Brain microvascular endothelial cell (primary cell): Measurements from ENCODE around the gene CLIP3.

ENCODE experiments used
- DNase-seq: peaks from one replicate; pipeline ENCODE4 v3.0.0-alpha.2; 2020
- H3K27ac ChIP-seq: fragments of 250-450 bp; sonication (Bioruptor Pico); 2 replicates; pipeline ENCODE4 v1.5.1; 2020; ENCODE audit warnings: mild to moderate bottlenecking, moderate library complexity
- H3K27me3 ChIP-seq: fragments of 250-450 bp; sonication (Bioruptor Pico); replicated peaks from 2 replicates; pipeline ENCODE4 v1.5.1; 2020; ENCODE audit warnings: mild to moderate bottlenecking
- H3K36me3 ChIP-seq: fragments of 250-450 bp; sonication (Bioruptor Pico); replicated peaks from 2 replicates; pipeline ENCODE4 v1.5.1; 2020; ENCODE audit warnings: mild to moderate bottlenecking
- H3K4me3 ChIP-seq: 2 replicates; pipeline ENCODE4 v1.5.1; 2011; ENCODE audit warnings: low read depth, mild to moderate bottlenecking, control low read depth, low read length, moderate library complexity
- in situ Hi-C: cut with HindIII; loops from 2 replicates; pipeline ENCODE4 v1.10.0; 2017; ENCODE audit warnings: low sequenced_read_pairs, low pct_ligation_motif_present
- TF ChIP-seq, protein P1 (sequence below): IDR thresholded peaks from 2 replicates; pipeline ENCODE4 v1.5.1; 2011; ENCODE audit warnings: low read depth, mild to moderate bottlenecking, moderate library complexity, low read length, control low read depth, inconsistent platforms; ENCODE audit errors: missing control alignments

Gene CLIP3

GRCh38 chr19:36032251-36033104 is at the start of gene CLIP3:
TSS of gene CLIP3 (minus strand) at chr19:36032873. CDS start at chr19:36032357, 516 bp downstream.
- in situ Hi-C loops = no loop called here
- Histone ChIP-seq H3K27me3 (no peaks in the 10 kb centered on the region), H3K27ac (no peak within 1 kb of the TSS), H3K4me3 (peak within 1 kb of the TSS; percentile 74), H3K36me3 (no peaks in the 10 kb centered on the region)
- DNase-seq = peak; percentile 44
- TF ChIP-seq, protein P1, sequence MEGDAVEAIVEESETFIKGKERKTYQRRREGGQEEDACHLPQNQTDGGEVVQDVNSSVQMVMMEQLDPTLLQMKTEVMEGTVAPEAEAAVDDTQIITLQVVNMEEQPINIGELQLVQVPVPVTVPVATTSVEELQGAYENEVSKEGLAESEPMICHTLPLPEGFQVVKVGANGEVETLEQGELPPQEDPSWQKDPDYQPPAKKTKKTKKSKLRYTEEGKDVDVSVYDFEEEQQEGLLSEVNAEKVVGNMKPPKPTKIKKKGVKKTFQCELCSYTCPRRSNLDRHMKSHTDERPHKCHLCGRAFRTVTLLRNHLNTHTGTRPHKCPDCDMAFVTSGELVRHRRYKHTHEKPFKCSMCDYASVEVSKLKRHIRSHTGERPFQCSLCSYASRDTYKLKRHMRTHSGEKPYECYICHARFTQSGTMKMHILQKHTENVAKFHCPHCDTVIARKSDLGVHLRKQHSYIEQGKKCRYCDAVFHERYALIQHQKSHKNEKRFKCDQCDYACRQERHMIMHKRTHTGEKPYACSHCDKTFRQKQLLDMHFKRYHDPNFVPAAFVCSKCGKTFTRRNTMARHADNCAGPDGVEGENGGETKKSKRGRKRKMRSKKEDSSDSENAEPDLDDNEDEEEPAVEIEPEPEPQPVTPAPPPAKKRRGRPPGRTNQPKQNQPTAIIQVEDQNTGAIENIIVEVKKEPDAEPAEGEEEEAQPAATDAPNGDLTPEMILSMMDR = peak; percentile 29

- no peaks in the 10 kb centered on the region for H3K27me3 ChIP-seq
- in situ Hi-C loops = no loop called here
- no peak overlapping the region for H3K4me3 ChIP-seq
- no peak for DNase-seq
- TF ChIP-seq, protein P1 = no peak
- H3K27ac ChIP-seq = no peak overlapping the region
- no peaks in the 10 kb centered on the region for H3K36me3 ChIP-seq
Measured at GRCh38 chr19:36081894-36082293, 49.2 kb upstream of the CLIP3 start.

DNA sequence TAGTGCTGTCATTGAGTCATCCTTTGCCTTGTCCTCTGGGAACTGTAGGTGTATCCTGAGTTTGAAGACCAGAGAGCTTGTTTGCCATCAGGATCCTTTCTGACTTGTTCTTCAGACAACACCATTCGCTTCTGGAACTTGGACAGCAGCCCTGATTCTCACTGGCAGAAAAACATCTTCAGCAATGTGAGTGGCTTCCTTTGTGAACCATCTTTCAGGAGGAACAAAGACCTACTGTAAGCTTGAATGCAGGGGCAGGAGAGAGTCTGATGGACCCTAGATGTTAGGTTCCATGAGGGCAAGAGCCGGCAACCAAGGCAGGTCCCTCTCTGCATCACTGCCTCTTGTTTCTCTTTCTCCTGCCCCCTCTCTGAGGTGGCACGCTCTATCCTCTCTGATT is 48.7 kb upstream of the CLIP3 start:
- Histone ChIP-seq H3K36me3 (no peaks in the 10 kb centered on the region), H3K27me3 (no peaks in the 10 kb centered on the region), H3K27ac (no peak overlapping the region), H3K4me3 (no peak overlapping the region)
- in situ Hi-C loops = no loop called here
- TF ChIP-seq, protein P1 = no peak
- DNase-seq = no peak

DNA sequence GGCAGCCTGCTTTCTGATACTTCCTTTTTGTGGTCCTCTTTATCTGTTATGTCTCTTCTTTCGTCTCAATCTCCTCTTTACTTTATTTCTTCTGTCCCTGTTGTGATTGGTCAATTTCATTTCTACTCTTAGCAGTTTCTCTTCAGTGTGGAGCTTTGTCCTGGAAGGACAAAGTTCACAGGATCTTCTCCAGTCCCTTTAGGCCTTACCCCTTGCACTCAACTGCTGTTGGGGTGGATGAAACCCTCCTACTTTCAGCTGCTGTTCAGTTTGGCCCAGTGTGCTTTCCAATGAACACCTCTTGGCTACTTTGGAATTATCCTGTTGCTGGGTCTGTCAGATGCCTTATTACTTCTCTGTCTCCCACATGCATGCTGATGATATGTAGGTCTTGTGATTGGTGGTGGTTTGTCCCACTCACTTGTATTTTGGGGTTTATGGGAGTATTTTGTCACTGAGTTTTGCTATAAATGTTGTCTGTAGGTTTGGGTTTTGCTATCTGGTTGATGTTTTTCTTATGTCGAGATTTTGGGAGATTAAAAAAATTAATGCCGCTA is 46.8 kb upstream of the CLIP3 start:
- Histone ChIP-seq H3K27me3 (no peaks in the 10 kb centered on the region), H3K4me3 (no peak overlapping the region), H3K36me3 (no peaks in the 10 kb centered on the region), H3K27ac (no peak overlapping the region)
- in situ Hi-C loops = no loop called here
- no peak for DNase-seq
- TF ChIP-seq, protein P1 = no peak

- no peak for DNase-seq
- no peaks in the 10 kb centered on the region for H3K27me3 ChIP-seq
- H3K27ac ChIP-seq = no peak overlapping the region
- TF ChIP-seq, protein P1 = no peak
- in situ Hi-C loops = no loop called here
- no peaks in the 10 kb centered on the region for H3K36me3 ChIP-seq
- no peak overlapping the region for H3K4me3 ChIP-seq
Measured at GRCh38 chr19:36073121-36073876, 40.6 kb upstream of the CLIP3 start.
